ENCODE data around the gene RPL10.

Gene RPL10

GRCh38 chrX:154408659-154409221 lies 10.6 kb downstream of the RPL10 start:
- DNase-seq (ENCODE audit: extremely low read depth, insufficient read length): no peak
- peak overlapping the region; percentile 47 for H3K4me3 ChIP-seq (replicated peaks; ENCODE audit: low read depth, low read length)
- H3K36me3 ChIP-seq (ENCODE audit: control insufficient read depth, insufficient read depth, low read length): no peaks in the 10 kb centered on the region
- H3K27me3 ChIP-seq (replicated peaks; ENCODE audit: control insufficient read depth, insufficient read depth, low read length): no peaks in the 10 kb centered on the region
- no peak for TF ChIP-seq CTCF (IDR thresholded peaks at IDR 0.05; ENCODE audit: insufficient read depth, low read length, poor library complexity, severe bottlenecking)

GRCh38 chrX:154409222-154409871 lies 11.2 kb downstream of the RPL10 start, which contains the start of gene DNASE1L1:
DNASE1L1 (minus strand) TSS chrX:154409254; CDS start chrX:154405568, 3,686 bp downstream.
- no peaks in the 10 kb centered on the region; the same call in 1 of the 2 replicates for H3K36me3 ChIP-seq (ENCODE audit: control insufficient read depth, insufficient read depth, low read length)
- no peak for TF ChIP-seq CTCF (IDR thresholded peaks at IDR 0.05; ENCODE audit: insufficient read depth, low read length, poor library complexity, severe bottlenecking)
- peak within 1 kb of the TSS; percentile 47 for H3K4me3 ChIP-seq (replicated peaks; ENCODE audit: low read depth, low read length)
- peak; percentile 76 for DNase-seq (ENCODE audit: extremely low read depth, insufficient read length)
- H3K27me3 ChIP-seq (replicated peaks; ENCODE audit: control insufficient read depth, insufficient read depth, low read length): no peaks in the 10 kb centered on the region

- no peak for TF ChIP-seq CTCF (IDR thresholded peaks at IDR 0.05; ENCODE audit: insufficient read depth, low read length, poor library complexity, severe bottlenecking)
- Histone ChIP-seq H3K36me3 (ENCODE audit: control insufficient read depth, insufficient read depth, low read length) (no peaks in the 10 kb centered on the region; the same call in 1 of the 2 replicates), H3K27me3 (replicated peaks; ENCODE audit: control insufficient read depth, insufficient read depth, low read length) (no peaks in the 10 kb centered on the region), H3K4me3 (replicated peaks; ENCODE audit: low read depth, low read length) (peak overlapping the region; percentile 75)
- DNase-seq (ENCODE audit: extremely low read depth, insufficient read length): peak; percentile 60
Observed at GRCh38 chrX:154411981-154412340, 13.8 kb downstream of the RPL10 start.

- no peaks in the 10 kb centered on the region; the same call in 1 of the 2 replicates for H3K36me3 ChIP-seq (ENCODE audit: control insufficient read depth, insufficient read depth, low read length)
- no peak for TF ChIP-seq CTCF (IDR thresholded peaks at IDR 0.05; ENCODE audit: insufficient read depth, low read length, poor library complexity, severe bottlenecking)
- no peak for DNase-seq (ENCODE audit: extremely low read depth, insufficient read length)
- H3K27me3 ChIP-seq (replicated peaks; ENCODE audit: control insufficient read depth, insufficient read depth, low read length): no peaks in the 10 kb centered on the region
- H3K4me3 ChIP-seq (replicated peaks; ENCODE audit: low read depth, low read length): peak overlapping the region; percentile 75
Observed at GRCh38 chrX:154412468-154412867, 14.3 kb downstream of the RPL10 start.

GRCh38 chrX:154413142-154413541 lies 15.0 kb downstream of the RPL10 start:
- Histone ChIP-seq H3K4me3 (replicated peaks; ENCODE audit: low read depth, low read length) (no peak overlapping the region), H3K36me3 (ENCODE audit: control insufficient read depth, insufficient read depth, low read length) (no peaks in the 10 kb centered on the region; the same call in 1 of the 2 replicates), H3K27me3 (replicated peaks; ENCODE audit: control insufficient read depth, insufficient read depth, low read length) (no peaks in the 10 kb centered on the region)
- no peak for TF ChIP-seq CTCF (IDR thresholded peaks at IDR 0.05; ENCODE audit: insufficient read depth, low read length, poor library complexity, severe bottlenecking)
- no peak for DNase-seq (ENCODE audit: extremely low read depth, insufficient read length)
